Measurements from ENCODE around the gene AGBL1.

AGBL1 gene

DNA sequence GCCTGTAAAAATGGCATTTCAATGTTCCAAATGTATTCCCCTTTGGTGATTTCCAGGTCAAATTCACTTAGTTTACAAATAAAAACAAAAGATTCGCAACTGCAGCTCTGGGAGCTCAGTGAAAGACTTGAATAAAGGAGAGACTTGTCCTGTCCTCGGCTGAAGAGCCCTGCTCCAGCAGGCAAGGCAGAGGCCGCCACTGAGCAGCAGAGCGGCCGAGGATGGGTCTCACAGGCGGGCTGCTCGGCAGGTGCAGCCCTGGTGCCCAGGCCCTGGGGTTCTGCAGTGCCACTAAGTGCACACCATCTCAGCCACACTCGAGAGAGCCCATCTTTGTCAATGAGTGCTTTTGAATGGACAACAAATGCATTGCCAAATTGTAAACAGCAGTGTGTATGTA is 856.2 kb downstream of the AGBL1 start:
- CTCF ChIA-PET: interaction anchor here (2.4 kb wide), 1 partner anchor 8 kb away, joined by 7 read pairs; no protein-coding TSS in a partner anchor
- H3K4me3 ChIP-seq (ENCODE audit: low read depth, low read length): no peak overlapping the region
- POLR2A ChIA-PET: no interaction called here
- H3K9me3 ChIP-seq (ENCODE audit: control insufficient read depth, insufficient read depth, low read depth, low read length): no peaks in the 10 kb centered on the region
- TF ChIP-seq ZNF266 (tag by site-specific recombination; IDR thresholded peaks at IDR 0.05; ENCODE audit: low read depth) (no peak), MZF1 (tag by site-specific recombination; IDR thresholded peaks at IDR 0.05; ENCODE audit: borderline replicate concordance) (no peak), ZNF707 (tag by site-specific recombination; IDR thresholded peaks at IDR 0.05) (no peak), ZNF654 (tag by site-specific recombination; IDR thresholded peaks at IDR 0.05; ENCODE audit: low read depth) (no peak), ZNF174 (tag by site-specific recombination; IDR thresholded peaks at IDR 0.05) (no peak), ZBTB8A (tag by site-specific recombination; IDR thresholded peaks at IDR 0.05) (no peak), ZNF473 (tag by site-specific recombination; IDR thresholded peaks at IDR 0.05) (no peak), ZNF221 (tag by site-specific recombination; IDR thresholded peaks at IDR 0.05; ENCODE audit: borderline replicate concordance) (no peak), ZNF621 (tag by site-specific recombination; IDR thresholded peaks at IDR 0.05) (no peak), KLF7 (tag by site-specific recombination; IDR thresholded peaks at IDR 0.05; ENCODE audit: borderline replicate concordance) (no peak), SCRT1 (tag by site-specific recombination; IDR thresholded peaks at IDR 0.05; ENCODE audit: borderline replicate concordance) (no peak), ZNF350 (tag by site-specific recombination; IDR thresholded peaks at IDR 0.05) (no peak), GFI1B (tag by site-specific recombination; IDR thresholded peaks at IDR 0.05) (no peak)
- TF ChIP-seq, protein P1, sequence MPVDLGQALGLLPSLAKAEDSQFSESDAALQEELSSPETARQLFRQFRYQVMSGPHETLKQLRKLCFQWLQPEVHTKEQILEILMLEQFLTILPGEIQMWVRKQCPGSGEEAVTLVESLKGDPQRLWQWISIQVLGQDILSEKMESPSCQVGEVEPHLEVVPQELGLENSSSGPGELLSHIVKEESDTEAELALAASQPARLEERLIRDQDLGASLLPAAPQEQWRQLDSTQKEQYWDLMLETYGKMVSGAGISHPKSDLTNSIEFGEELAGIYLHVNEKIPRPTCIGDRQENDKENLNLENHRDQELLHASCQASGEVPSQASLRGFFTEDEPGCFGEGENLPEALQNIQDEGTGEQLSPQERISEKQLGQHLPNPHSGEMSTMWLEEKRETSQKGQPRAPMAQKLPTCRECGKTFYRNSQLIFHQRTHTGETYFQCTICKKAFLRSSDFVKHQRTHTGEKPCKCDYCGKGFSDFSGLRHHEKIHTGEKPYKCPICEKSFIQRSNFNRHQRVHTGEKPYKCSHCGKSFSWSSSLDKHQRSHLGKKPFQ (tag by site-specific recombination; IDR thresholded peaks at IDR 0.05): no peak
- TF ChIP-seq, protein P2, sequence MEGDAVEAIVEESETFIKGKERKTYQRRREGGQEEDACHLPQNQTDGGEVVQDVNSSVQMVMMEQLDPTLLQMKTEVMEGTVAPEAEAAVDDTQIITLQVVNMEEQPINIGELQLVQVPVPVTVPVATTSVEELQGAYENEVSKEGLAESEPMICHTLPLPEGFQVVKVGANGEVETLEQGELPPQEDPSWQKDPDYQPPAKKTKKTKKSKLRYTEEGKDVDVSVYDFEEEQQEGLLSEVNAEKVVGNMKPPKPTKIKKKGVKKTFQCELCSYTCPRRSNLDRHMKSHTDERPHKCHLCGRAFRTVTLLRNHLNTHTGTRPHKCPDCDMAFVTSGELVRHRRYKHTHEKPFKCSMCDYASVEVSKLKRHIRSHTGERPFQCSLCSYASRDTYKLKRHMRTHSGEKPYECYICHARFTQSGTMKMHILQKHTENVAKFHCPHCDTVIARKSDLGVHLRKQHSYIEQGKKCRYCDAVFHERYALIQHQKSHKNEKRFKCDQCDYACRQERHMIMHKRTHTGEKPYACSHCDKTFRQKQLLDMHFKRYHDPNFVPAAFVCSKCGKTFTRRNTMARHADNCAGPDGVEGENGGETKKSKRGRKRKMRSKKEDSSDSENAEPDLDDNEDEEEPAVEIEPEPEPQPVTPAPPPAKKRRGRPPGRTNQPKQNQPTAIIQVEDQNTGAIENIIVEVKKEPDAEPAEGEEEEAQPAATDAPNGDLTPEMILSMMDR (tag by site-specific recombination; IDR thresholded peaks at IDR 0.05): no peak
- H3K36me3 ChIP-seq (ENCODE audit: control insufficient read depth in 2 of 2, insufficient read depth in 1 of 2, low read length in 2 of 2): no peaks in the 10 kb centered on the region
- H3K27ac ChIP-seq (ENCODE audit: extremely low read depth, low read depth, low read length): no peak overlapping the region
- H3K4me1 ChIP-seq (ENCODE audit: control insufficient read depth, insufficient read depth, low read length): no peaks in the 10 kb centered on the region

DNA sequence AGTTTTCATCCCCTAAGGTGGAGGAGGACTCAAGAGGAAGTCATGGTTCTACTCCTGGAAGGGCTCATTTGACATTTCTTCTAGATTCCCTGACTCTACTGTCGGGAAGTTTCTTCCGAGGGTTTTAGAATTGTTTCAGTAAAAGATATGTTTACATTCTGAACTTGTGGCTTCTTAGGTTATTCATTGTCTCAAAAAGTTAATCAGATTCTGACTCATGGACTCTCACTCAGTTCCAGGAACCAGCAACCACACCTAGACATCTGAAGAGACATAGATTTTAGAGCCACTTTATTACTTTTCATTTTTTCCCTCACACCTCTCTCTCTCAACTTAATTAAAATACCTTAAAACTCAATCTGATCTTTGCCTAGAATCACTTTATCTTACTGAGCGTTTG is 862.6 kb downstream of the AGBL1 start:
- Histone ChIP-seq H3K4me1 (ENCODE audit: control insufficient read depth, insufficient read depth, low read length) (no peaks in the 10 kb centered on the region), H3K36me3 (ENCODE audit: control insufficient read depth in 2 of 2, insufficient read depth in 1 of 2, low read length in 2 of 2) (no peaks in the 10 kb centered on the region), H3K4me3 (ENCODE audit: low read depth, low read length) (no peak overlapping the region), H3K27ac (ENCODE audit: extremely low read depth, low read depth, low read length) (no peak overlapping the region), H3K9me3 (ENCODE audit: control insufficient read depth, insufficient read depth, low read depth, low read length) (no peaks in the 10 kb centered on the region; the same call in 1 of the 2 replicates)
- CTCF ChIA-PET: interaction anchor here (0.6 kb wide), 1 partner anchor 876 kb away, joined by 3 read pairs; no protein-coding TSS in a partner anchor
- TF ChIP-seq ZNF48 (tag by site-specific recombination; IDR thresholded peaks at IDR 0.05) (no peak), ZNF302 (tag by site-specific recombination; IDR thresholded peaks at IDR 0.05; ENCODE audit: low read depth) (no peak), ZXDB (tag by site-specific recombination; IDR thresholded peaks at IDR 0.05) (no peak)
- POLR2A ChIA-PET: no interaction called here

DNA sequence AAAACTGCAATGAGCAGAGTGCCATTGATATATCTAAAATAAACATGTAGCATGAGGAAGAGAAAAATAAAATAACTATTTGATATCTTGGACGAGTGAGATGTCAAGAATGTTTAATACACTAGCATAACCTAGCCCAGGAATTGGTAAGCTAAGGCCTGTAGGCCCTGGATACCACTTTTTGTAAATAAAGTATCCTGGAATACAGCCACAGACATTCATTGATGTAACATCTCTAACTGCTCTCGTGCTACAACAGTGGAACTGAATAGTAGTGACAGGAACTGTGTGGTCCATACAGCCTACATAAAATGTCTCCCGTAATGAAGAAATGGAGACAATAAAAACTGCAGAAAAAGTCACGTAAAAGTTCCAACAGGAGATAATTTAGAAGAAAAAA is 869.0 kb downstream of the AGBL1 start:
- no peaks in the 10 kb centered on the region for H3K4me1 ChIP-seq (ENCODE audit: control insufficient read depth, insufficient read depth, low read length)
- H3K4me3 ChIP-seq (ENCODE audit: low read depth, low read length): no peak overlapping the region
- no peaks in the 10 kb centered on the region for H3K9me3 ChIP-seq (ENCODE audit: control insufficient read depth, insufficient read depth, low read depth, low read length)
- ChIA-PET CTCF (no interaction called here), POLR2A (no interaction called here)
- TF ChIP-seq KLF8 (tag by site-specific recombination; IDR thresholded peaks at IDR 0.05): no peak
- no peak for TF ChIP-seq HOXA7 (CRISPR knock-in tag; IDR thresholded peaks at IDR 0.05; ENCODE audit: borderline replicate concordance)
- no peak for TF ChIP-seq PRDM1 (tag by site-specific recombination; IDR thresholded peaks at IDR 0.05)
- TF ChIP-seq, protein P3, sequence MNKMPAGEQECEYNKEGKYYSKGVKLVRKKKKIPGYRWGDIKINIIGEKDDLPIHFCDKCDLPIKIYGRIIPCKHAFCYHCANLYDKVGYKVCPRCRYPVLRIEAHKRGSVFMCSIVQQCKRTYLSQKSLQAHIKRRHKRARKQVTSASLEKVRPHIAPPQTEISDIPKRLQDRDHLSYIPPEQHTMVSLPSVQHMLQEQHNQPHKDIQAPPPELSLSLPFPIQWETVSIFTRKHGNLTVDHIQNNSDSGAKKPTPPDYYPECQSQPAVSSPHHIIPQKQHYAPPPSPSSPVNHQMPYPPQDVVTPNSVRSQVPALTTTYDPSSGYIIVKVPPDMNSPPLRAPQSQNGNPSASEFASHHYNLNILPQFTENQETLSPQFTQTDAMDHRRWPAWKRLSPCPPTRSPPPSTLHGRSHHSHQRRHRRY (tag by site-specific recombination; IDR thresholded peaks at IDR 0.05): no peak
- no peak for TF ChIP-seq GLI4 (tag by site-specific recombination; IDR thresholded peaks at IDR 0.05)
- no peak for TF ChIP-seq IKZF3 (tag by site-specific recombination; IDR thresholded peaks at IDR 0.05)
- no peak for TF ChIP-seq HOXD13 (CRISPR knock-in tag; IDR thresholded peaks at IDR 0.05; ENCODE audit: borderline replicate concordance)
- TF ChIP-seq ZNF121 (tag by site-specific recombination; IDR thresholded peaks at IDR 0.05): no peak
- no peak for TF ChIP-seq ZNF561 (tag by site-specific recombination; IDR thresholded peaks at IDR 0.05; ENCODE audit: borderline replicate concordance)
- no peak for TF ChIP-seq ZNF585B (tag by site-specific recombination; IDR thresholded peaks at IDR 0.05)
- no peaks in the 10 kb centered on the region for H3K36me3 ChIP-seq (ENCODE audit: control insufficient read depth in 2 of 2, insufficient read depth in 1 of 2, low read length in 2 of 2)
- H3K27ac ChIP-seq (ENCODE audit: extremely low read depth, low read depth, low read length): no peak overlapping the region
